ENCODE results near the gene FUT9.

GRCh38 chr6:96156425-96156824, 140.7 kb downstream of the FUT9 start:
- TF ChIP-seq POLR2AphosphoS5 (IDR thresholded peaks at IDR 0.05; ENCODE audit: low read depth, low read length), result no peak
- TF ChIP-seq POLR2A (IDR thresholded peaks at IDR 0.05; ENCODE audit: low read depth, low read length), result no peak
- TF ChIP-seq TAF1 (IDR thresholded peaks at IDR 0.05; ENCODE audit: borderline replicate concordance, low read depth, low read length), result no peak
